Bronchial epithelial cell (primary cell): ENCODE data around the gene GLT8D2. TPM values are rescaled to one million over a fixed set of nuclear protein-coding genes. Genes with fewer than 3 reads are reported as not detected.

ENCODE experiments used
- DNase-seq: peaks from one replicate; pipeline ENCODE4 v3.0.0-alpha.2; 2010; ENCODE audit warnings: low read depth
- FAIRE-seq: peaks from 2 replicates; lab custom pipeline; 2011; peaks lifted over from hg19 to GRCh38; lab: Jason Lieb, UNC
- H3K27me3 ChIP-seq: 2 replicates; pipeline ENCODE4 v1.5.1; 2011; ENCODE audit warnings: low read length; ENCODE audit not compliant: control insufficient read depth, insufficient read depth
- H3K36me3 ChIP-seq: 2 replicates; pipeline ENCODE4 v1.5.1; 2011; ENCODE audit warnings: low read length; ENCODE audit not compliant: control insufficient read depth, insufficient read depth
- H3K4me3 ChIP-seq: 2 replicates; pipeline ENCODE4 v1.5.1; 2011; ENCODE audit warnings: mild to moderate bottlenecking, low read depth, low read length, control low read depth
- CTCF ChIP-seq: IDR thresholded peaks from 2 replicates; pipeline ENCODE4 v1.5.1; 2011; ENCODE audit warnings: mild to moderate bottlenecking, moderate library complexity, low read length, control low read depth, inconsistent platforms; ENCODE audit not compliant: insufficient read depth, severe bottlenecking
- total RNA-seq: library from RNA; depleted of rRNA; stranded (reverse); fragments of >200 nt; gene quantifications from 2 replicates; pipeline ENCODE4 v1.2.1, GENCODE V29; 2014

GLT8D2 gene
- total RNA-seq, 1 donor from 2014 or later = 1.3 TPM

DNA sequence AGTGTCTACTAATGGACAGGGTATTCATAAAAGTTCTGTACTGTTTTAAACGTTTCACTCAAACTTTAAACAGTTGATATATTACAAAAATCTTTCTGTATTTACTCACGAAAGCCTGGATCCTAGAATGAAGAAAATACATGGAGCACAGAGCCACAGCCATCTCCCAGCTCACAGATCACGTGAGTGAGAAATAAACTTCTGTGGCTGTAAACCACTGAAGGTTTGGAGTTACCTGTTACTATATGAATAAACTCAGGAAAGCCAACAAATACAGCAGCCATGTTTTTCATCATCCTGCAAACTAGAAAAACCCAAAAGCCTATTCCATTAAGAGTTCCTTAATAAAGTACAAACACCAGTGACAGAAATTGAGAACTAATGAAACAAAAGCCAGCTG is 85.2 kb downstream of the GLT8D2 start:
- Histone ChIP-seq H3K27me3 (no peaks in the 10 kb centered on the region), H3K4me3 (peak overlapping the region; percentile 80), H3K36me3 (peaks cover 4% of the 10 kb centered on the region)
- FAIRE-seq (no peak), DNase-seq (no peak)
- TF ChIP-seq CTCF = no peak

DNA sequence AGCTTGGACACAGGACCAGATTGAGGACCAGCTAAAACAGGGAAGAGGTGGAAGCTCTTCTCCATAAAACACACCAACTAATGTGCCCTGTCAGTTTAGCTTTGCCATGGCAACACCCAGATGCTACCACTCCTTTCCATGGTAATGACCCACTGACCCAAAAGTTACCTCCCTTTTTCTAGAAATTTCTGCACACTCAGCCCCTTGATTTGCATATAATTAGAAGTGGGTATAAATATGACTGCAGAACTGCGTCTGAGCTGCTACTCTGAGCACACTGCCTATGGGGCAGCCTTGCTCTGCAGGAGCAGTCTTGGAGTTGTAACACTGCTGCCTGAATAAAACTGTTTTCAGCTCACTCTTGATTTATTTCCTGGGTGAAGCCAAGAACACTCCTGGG is 87.5 kb downstream of the GLT8D2 start:
- no peak for FAIRE-seq

GRCh38 chr12:103960616-103961227 is 89.3 kb downstream of the GLT8D2 start:
- DNase-seq (no peak), FAIRE-seq (no peak)
- H3K4me3 ChIP-seq = no peak overlapping the region
- H3K27me3 ChIP-seq = no peaks in the 10 kb centered on the region
- TF ChIP-seq CTCF = no peak
- H3K36me3 ChIP-seq = no peaks in the 10 kb centered on the region

More for the DNA sequence above, 87.5 kb downstream of the GLT8D2 start:
- Histone ChIP-seq H3K27me3 (no peaks in the 10 kb centered on the region), H3K4me3 (no peak overlapping the region), H3K36me3 (no peaks in the 10 kb centered on the region)
- DNase-seq = no peak
- no peak for TF ChIP-seq CTCF

DNA sequence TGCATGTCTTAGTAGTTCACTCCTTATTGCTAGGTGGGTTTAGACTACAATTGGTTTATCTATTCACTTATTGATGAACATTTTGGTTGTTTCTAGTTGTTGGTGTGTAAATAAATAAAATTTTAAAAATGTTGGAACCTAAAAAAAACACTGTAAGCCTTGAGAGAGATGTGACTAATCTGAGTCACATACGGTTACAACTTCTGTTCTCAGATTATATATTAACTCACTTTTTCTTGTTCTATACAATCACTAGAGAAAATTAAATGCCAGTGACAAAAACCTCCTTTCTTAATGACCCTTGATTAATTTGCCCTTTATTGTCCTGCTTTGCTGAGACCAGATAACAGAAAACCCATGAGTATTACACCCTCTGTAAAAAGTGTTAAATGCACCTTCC is 91.4 kb downstream of the GLT8D2 start:
- DNase-seq = no peak
- TF ChIP-seq CTCF = no peak
- Histone ChIP-seq H3K36me3 (peaks cover 1% of the 10 kb centered on the region), H3K27me3 (no peaks in the 10 kb centered on the region), H3K4me3 (no peak overlapping the region)
- no peak for FAIRE-seq

GRCh38 chr12:103957865-103958388 is 92.1 kb downstream of the GLT8D2 start:
- H3K4me3 ChIP-seq = no peak overlapping the region
- no peak for DNase-seq
- no peak for TF ChIP-seq CTCF
- peaks cover 4% of the 10 kb centered on the region for H3K36me3 ChIP-seq
- H3K27me3 ChIP-seq = no peaks in the 10 kb centered on the region
- no peak for FAIRE-seq
